GM21360 (cell line): ENCODE data around the gene CSPG4.
"Not testable (repeated sequence)": the region's sequence is repeated elsewhere in the genome, so short reads cannot be mapped to it uniquely, and the experiment has no call there.

Source experiments
- ATAC-seq: cut with Tn5 transposase; IDR thresholded peaks from one replicate; pipeline ENCODE4 v1.9.1; 2021; ENCODE audit warnings: mild to moderate bottlenecking, moderate library complexity; ENCODE audit not compliant: unreplicated experiment

The CSPG4 gene

DNA sequence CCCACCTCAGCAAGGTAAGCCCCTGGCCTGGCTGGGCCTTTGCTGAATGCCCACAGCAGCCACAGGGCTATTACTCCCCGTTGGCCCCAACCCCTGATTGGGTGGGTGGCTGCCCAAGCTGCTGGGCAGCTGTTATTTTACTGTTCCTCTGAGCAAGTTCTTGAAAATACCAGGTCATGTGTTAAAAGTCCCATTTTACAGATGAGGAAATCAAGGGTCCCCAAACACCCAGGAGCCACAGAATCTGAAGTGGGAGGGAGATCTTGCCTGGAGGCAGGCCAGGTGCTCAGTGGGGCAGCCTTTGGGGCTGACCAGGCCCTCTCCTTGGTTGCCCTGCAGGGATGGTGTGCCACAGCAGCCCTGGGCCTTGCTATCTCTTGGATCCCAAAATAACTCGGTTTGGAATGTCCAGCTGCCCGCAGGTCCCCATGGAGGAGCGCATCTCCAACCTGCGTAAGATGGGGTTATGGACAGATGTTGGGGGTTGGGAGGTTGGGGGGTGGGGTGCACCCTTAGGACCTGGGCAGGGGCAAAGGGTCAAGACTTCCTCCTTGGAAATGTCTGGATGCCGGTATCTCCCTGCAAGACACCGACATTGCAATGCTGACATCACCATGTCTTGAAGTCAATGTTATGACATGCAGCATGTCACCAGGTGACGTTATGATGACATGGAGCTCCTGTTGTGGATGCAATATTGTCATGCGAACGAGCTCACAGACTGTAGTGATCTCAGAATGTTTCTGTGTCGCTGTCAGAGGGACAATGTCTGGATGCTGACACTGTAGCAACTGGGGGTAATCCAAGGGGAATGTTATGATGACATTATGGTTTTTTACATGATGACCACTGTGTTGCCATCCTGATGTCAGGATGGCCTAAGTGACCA is 13.3 kb upstream of the CSPG4 start:
- ATAC-seq, result no peak

- ATAC-seq, result no peak
Observed at GRCh38 chr15:75725006-75725718, 12.5 kb upstream of the CSPG4 start.

DNA sequence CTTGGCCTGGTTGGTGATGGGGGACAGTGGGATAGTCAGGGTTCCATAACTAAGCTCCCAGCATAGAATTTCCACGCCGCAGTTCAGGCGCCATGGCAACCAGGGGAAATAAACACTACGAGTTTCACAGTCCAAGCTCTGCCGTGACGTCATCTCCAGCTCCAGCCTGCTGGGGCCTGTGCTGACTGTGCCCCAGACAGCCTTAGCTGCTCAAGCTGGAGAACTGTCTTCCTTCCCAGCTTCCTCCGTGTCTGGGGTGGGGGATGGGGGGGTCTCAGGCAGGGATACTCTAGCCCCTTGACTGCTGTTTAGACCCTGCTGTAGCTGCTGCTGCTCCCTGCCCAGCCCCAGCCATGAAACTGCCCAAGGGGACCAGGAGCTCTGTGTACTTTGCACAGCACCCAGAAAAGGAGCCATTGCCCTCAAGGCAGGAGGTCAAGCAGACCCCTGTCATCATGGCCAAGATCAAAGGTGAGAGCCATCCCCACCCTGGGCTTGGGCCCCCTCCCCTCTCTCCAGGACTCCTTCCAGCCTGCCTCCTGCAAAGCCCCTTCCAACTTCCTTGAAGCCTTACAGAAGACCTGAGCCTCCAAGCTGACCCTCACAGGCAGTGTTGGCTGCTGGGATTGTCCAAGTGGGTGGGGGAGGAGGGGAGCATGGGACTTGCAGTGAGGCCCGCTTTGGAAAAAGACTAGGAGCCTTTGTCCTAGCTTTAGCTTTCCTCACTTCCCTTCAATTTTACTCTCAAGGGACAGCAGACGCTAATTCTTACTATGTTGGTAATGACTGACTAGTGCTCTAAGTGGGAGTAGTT is 11.4 kb upstream of the CSPG4 start:
- ATAC-seq, result peak; percentile 49

- ATAC-seq, result no peak
Observed at GRCh38 chr15:75723171-75723846, 10.7 kb upstream of the CSPG4 start.

DNA sequence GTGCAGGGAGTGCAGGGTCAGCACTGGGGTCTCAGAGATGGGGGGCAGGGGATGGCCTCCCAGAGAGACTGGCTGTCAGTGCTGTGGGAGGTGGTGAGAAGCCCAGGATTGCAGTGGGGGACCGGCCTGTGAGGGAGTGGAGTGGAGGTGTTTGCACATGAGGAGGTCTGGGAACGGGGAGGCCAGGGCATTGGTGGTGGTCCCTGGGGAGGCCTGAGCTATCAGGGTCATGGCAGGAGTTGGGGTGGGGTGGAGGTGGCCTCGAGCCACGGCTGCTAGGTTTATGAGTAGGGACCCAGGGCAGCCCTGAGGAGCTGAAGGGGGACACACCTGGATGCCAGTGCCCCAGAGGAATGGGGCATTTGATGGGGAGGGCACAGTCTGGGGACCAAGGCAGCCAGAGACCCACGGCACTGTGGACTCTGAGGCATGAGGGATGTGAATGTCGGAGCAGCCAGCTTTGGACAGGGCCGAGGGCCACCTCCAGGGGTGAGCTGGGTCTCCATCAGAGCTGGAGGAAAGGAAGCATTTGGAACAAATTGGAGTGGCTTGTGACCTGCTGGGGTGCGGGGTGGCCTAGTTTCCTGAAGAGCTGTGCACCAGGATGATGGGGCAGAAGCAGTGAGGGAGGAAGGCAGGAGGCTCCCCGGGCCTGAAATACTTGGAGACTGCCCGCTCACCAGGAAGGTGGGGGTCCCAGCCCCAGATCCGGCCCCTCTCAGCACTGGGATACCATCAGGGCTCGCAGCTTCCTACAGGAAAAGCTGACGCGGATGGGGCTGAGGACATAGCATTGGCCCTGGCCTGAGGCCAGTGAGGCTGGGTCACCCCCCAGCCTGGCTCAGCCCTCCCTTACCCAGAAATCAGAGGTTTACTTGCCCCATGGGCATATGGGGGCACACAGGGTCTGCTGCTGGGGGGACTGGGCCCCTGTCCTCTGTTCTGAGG is 9.5 kb upstream of the CSPG4 start:
- ATAC-seq, result no peak

GRCh38 chr15:75721480-75721922 is 8.9 kb upstream of the CSPG4 start:
- no peak for ATAC-seq

GRCh38 chr15:75720787-75721479 is 8.3 kb upstream of the CSPG4 start:
- no peak for ATAC-seq

DNA sequence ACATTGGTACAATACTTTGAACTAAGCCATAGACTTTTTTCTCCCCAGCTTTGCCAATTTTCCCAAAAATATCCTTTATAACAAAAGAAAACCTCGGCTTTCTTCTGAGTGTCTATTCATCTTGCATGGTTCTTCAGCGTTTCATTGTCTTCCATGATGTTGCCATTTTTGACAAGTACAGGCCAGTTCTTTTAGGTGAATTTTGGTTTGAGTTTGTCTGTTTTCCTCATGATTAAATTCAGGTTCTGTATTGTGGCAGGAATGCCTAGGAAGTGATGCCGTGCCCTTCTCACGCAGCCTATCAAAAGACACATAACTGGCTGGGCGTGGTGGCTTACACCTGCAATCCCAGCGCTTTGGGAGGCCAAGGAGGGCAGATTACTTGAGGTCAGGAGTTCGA is 7.6 kb upstream of the CSPG4 start:
- ATAC-seq, result no peak

DNA sequence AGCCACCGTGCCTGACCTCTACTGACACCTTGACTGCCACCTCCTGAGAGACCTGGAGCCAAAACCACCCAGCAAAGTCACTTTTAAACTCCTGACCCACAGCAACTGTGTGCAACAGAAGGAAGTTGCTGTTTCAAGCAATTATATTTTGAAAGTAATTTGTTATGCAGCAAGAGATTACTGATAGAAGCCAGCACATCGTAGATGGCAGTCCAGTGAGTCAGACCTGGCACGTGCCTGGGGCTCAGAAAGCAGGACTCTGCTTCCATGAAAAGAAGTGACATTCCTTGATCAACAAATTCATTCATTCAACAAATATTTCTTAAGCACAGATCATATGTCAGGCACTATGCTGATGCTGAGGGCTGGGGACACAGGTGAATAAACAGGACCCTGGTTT is 5.7 kb upstream of the CSPG4 start:
- no peak for ATAC-seq

DNA sequence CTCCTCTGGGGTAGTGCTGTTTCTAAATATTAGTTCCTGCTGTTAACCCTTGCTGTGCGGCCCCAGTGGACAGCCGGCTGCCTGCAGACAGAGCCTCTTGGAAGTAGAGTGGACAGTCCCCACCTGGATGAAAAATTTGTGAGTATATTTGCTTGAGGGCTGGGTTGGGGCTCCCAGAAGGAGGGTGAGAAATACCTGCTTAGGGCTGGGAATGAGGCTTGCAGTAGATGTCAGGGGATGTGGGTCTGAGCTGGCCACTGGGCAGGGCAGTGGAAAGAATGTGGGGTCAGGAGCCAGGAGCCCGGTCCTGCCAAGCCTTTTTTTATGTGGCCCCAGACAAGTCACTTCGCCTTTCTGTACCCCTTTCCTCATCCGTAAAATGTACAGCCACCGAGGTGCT is 4.4 kb upstream of the CSPG4 start:
- not testable (repeated sequence) for ATAC-seq

DNA sequence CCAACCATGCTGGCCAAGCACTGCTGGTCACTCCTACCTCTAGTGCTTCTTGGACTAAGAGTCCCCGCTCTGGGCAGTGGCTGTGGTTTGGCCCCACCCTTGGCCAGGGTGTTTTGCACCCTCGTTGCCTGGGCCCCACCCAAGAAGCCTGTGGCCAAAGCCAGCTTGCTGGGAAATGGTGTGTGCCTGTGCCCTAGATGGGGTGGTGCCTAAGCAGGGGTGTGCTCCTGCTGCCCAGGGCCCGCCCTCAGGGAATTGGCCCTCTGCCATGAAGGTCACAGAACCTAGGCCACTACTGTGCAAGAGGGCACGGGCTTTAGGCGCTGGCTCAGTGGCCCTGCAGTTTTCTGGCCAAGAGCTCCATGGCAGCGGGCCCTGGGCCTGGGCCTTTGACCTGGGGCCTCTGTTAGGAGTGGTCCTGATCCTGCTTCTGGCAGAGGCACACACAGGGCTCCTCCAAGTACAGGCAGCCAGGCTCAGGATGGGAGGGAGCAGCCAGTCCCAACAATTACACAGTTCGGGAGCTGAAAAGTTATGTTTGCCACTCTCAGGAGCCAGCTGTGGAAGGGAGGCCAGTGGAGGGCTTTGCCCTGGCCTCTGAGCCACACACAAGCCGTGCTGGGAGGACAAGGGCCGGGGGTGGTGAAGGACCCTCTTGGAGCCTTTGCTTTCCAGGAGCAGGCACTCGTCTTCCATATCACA is 3.8 kb upstream of the CSPG4 start:
- ATAC-seq, result not testable (repeated sequence)

GRCh38 chr15:75715312-75715832 is 2.7 kb upstream of the CSPG4 start:
- ATAC-seq, result not testable (repeated sequence)

DNA sequence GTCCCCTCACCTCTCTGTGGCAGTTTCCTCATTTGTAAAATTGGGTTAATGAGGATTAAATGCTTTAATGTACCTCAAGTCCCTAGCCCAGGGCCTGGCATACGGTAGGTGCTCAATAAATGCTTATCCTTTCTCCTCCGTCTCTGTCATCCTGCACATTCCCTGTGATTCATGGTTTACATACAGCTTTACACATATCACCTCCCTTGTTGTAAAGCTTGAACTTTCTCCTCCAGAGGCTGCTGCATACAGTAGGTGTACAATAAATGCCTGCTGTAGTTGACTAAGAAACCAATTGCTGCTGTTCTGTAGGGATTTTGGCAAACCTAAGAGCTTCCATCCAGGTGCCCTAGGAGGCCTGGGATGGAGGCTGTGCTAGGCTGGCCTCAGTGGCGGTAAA is 1.5 kb upstream of the CSPG4 start:
- no peak for ATAC-seq

DNA sequence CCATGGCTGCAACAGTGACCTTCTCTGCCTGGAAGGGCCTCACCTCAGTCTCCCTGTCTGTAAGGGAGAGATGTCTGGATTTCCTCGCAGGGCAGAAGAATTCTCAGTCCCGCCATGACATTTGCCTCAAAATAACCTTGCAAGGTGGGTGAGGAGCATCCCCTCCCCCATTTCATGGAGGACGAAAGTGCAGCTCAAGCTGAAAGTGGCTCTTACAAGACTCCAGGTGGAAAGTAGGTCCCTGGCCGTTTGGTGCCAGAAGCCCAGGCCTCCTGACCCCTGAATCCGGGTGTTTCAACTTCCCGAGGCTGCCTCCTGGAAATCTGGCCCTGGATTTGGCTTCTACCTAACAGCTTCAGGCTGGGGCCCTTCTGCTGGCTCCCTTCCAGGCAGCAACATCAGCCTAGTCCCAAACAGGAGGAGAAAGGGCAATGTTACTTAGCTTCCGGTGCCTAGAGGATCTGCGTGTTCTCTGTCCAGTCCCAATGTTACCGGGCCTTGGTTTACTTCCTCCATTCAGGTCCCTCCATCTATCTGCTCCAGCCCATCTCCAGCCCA is 769 bp upstream of the CSPG4 start:
- no peak for ATAC-seq

DNA sequence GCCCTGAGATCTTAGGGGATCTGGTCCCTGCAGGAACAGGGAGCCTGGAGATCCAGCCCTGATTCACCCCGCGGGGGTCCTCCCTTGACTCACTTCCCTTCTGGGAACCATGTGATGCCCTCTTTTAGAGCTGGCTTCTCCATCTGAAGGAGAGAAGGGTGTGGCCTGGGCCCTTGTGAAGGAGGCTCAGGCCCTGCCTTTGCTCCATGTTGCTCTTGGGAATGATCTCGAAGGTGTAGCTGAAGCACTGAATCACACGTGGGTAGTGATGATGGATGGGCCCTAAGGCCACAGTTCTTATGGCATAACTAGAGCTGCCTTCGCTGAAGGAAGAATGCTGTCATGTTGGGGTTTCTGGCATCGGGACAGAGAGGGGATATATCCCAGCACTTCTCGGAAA is 1.2 kb downstream of the CSPG4 start:
- ATAC-seq, result not testable (repeated sequence)

DNA sequence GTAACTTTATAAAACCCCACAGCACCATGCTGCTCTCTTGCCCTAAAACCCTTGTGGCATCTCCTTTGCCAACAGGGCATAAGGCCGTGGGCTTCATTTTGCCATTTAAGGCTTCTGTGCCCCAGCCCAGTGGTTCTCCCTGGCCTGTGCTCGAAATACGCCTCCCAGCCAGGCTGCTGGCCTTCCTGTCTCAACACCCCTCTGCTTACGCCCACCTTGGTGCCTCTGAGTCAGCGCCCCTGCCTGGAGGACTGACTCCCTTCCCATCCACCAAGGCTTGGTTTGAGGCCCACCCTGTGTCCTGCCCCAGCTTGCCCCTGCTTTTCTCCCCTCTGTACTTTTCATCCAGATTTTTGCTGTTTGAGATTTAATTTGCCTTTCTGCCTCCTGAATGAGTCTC is 1.8 kb downstream of the CSPG4 start:
- ATAC-seq, result not testable (repeated sequence)

- ATAC-seq, result not testable (repeated sequence)
Observed at GRCh38 chr15:75709458-75709857, 3.2 kb downstream of the CSPG4 start.

- ATAC-seq, result no peak
Observed at GRCh38 chr15:75706682-75706954, 6.0 kb downstream of the CSPG4 start.
